ENCODE results near the gene DIP2C.

DNA sequence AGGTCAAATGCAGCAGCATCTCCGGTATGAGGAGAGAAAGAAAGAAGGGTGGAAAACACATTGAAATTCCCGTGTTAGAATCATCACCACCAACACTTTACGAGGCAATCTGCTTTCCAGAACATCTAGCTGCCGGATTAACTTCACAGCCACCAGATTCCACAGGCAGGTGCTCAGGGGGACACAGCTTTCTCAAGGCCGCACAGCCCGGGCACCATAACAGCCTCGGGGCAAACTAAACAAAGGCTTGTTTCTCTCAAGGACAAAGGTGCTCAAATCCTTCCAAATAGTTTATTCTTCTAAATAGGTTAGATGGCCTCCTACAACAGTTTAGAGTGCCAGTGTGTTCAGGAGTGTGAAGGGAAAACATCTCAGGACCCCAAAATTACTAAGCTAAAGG, 156.3 kb downstream of the DIP2C start:
- TF ChIP-seq POLR2AphosphoS5 (IDR thresholded peaks at IDR 0.05; ENCODE audit: insufficient read depth in 1 of 2, low read depth in 1 of 2) = no peak
- TF ChIP-seq, protein P1, sequence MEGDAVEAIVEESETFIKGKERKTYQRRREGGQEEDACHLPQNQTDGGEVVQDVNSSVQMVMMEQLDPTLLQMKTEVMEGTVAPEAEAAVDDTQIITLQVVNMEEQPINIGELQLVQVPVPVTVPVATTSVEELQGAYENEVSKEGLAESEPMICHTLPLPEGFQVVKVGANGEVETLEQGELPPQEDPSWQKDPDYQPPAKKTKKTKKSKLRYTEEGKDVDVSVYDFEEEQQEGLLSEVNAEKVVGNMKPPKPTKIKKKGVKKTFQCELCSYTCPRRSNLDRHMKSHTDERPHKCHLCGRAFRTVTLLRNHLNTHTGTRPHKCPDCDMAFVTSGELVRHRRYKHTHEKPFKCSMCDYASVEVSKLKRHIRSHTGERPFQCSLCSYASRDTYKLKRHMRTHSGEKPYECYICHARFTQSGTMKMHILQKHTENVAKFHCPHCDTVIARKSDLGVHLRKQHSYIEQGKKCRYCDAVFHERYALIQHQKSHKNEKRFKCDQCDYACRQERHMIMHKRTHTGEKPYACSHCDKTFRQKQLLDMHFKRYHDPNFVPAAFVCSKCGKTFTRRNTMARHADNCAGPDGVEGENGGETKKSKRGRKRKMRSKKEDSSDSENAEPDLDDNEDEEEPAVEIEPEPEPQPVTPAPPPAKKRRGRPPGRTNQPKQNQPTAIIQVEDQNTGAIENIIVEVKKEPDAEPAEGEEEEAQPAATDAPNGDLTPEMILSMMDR (IDR thresholded peaks at IDR 0.05) = no peak
